ENCODE results near the gene PRR36.
"Not testable (repeated sequence)": the region's sequence is repeated elsewhere in the genome, so short reads cannot be mapped to it uniquely, and the experiment has no call there.

PRR36 gene

DNA sequence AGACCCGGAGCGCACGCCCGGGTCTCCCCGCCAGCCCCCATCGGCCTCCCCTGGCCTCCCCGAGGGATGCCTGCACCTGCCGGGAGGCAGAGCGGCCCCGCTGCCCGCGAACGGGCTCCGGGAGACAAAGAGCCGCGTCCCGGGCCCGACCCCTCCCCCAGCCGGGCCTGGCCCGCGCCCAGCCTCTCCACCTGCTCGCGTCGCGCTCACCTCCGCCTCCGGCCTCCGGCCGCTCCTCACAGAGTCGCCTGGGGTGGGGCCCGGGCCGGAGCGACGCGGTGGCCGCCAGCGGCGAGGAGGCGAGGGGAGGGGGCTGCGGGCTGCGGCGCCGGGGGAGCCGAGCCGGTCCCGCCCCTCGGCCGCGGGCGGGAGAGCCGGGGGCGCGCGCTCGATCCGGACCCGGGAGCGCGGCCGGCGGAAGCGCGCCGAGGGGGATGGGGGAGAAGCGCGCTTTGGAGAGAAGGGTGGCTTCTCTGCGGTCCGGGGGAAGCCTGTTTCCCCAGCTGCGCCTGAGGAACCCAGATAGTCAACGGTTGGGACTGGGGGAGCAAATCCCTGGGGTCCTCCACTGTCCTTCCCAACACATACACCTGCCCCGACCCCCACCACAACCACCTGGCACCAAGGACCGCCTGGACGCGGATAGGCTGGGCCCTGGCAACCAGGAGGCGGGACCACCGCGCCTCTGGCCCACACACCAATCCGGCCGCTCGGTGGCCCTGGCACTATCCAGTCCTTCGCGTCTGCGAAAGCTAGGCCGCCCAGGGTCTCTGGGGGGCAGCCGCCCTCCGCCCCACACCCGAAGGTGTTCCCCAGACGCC lies at the start of gene PRR36:
Gene PRR36, minus strand, starts transcription at position 315 of the 821 bp plus-strand sequence. CDS start 701 bp downstream, outside the sequence.
- DNase-seq: no peak

DNA sequence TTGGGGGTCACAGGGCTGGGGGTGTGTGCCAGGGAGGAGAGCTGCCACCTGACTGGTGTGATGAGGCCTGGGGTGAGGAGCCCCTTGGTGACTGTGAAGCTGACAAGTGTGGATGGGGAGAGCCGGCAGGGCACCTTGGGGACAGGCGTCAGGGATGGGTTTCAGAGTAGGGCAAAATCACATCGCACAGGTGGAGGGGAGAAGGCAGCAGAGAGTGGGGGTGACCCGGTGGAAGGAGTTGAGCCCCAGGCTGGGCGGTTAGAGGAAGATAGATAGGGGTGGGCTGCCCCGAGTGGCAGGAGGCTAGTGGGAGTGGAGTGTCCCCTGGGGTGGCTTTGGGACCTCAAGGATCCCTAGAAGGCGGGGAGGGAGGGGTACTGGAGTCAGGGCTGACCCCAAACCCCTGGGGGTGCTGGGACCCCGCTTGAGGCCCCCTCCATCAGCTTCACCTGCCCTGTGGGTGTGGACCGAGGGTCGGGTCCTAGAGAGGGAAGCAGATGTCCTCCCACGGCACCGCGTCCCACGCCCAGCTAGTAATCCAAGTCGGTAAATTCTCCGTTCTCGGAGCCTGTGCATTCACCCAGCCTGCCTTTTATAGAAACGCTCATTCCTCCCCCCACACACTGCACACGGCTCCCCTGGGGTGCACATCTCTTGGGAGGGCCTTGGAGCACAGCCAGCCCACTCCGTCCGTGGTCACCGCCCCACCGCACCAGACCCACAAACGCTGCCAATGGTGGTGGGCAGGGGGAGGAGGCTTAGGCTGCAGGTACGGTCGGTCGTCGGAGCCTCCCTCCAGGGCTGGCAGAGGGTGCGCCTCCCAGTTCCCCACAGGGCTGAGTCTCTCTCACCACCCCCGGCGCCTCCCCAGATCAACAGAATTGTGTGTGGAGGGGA lies 49.4 kb upstream of the PRR36 start:
- no peak for DNase-seq

DNA sequence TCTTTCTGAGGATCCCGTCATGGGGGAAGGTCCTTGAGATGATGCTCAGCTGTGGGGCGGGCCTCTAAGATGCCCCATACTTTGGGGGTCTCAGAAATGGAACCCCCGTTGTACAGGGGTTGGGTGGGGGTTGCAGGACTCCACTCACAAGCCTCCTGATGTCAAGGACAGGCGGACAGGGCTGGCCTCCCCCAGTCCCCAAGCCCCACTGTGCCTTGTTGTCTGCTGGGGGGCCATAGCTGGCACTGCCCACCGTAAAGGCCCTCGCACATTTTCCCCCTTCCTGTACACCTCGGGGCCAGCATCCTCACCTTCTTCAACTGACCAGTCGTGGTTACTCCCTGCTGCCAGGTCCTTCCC lies 48.6 kb upstream of the PRR36 start:
- DNase-seq: no peak

DNA sequence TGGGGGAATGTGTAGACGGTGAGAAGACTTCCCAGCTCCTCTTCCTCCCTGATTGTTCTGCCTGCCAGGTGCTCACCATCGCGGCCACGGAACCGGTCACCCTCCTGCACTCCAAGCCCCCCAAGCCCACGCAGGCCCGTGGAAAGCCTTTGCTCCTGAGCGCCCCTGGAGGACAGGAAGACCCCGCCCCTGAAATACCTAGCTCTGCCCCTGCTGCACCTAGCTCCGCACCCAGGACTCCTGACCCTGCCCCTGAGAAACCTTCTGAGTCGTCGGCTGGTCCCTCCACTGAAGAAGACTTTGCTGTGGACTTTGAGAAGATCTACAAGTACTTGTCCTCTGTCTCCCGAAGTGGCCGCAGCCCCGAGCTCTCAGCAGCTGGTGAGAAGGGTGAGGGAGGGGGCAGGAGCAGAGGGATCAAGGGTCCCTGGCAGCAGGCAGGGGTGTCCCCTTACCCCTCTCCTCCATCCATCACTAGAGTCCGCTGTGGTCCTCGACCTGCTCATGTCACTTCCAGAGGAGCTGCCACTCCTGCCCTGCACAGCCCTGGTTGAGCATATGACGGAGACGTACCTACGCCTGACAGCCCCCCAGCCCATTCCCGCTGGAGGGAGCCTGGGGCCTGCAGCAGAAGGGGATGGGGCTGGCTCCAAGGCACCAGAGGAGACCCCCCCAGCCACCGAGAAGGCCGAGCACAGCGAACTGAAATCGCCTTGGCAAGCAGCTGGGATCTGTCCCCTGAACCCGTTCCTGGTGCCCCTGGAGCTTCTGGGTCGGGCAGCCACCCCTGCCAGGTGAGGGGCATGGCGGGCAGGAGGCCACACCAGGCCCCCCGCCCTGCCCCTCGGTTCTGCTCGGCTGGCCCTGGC lies 48.0 kb upstream of the PRR36 start:
- no peak for DNase-seq

DNA sequence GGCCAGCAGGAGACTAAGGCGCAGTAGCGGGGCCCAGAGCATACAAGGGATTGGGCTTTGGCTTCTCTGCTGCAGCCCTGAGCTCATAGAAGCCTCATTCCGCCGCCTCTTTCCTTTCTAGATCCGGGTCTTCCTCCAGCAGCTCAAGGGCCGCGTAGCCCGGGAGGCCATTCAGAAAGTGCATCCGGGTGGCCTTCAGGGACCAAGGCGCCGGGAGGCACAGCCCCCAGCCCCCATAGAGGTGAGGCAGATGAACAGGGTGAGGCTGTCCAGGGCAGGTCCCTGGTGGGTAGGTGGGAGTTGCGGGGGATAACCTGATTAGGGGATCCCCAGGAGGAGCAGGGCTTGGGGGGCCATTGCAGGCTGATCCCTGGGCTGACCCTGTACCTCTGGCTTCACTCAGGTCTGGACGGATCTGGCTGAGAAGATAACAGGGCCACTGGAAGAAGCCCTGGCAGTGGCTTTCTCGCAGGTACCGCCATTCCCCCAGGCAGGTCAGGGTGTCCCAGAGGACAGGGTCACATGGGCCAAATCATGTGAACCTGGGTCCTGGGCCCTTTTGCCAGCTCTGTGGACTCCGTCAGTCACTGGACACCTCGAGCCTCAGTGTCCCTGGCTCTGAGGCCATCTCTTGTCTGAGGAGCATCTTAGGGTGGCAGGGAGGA lies 47.2 kb upstream of the PRR36 start:
- no peak for DNase-seq

DNA sequence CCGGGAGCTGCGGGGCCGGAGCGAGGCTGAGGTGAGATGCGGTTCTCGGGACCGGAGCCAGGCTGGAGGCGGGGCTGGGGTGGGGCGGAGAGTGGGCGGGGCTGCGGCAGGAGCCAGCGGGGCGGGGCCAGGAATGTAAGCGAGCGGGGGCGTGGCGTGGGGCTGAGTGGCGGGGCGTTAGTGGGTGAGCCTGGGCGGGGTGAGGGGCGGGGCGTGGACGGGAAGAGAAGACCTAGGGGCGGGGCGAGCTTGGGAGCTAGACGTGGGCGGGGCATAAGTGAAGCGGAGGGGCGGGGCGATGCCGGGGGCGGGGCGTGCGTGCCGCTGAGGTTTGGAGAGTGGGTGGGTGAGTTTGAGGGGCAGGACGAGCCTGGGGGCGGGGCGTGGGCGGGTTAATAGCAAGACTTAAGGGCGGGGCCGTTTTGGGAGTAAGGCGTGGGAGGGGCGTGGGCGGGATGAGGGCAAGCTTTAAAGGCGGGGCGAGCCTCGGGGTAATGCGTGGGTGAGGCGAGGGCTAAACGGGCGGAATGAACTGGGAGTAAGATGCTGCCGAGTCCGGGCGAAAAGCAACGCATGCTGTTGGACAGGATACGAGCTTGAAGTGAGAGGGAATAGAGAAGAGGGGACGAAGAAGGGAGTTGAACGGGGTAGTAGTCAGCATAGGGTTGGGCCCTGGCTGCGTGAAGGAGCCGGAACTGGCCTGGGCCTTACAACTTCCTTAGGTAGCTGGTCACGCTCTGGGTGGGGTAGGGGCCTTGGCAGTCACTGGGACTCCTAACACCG lies 46.5 kb upstream of the PRR36 start:
- DNase-seq: peak; percentile 80

DNA sequence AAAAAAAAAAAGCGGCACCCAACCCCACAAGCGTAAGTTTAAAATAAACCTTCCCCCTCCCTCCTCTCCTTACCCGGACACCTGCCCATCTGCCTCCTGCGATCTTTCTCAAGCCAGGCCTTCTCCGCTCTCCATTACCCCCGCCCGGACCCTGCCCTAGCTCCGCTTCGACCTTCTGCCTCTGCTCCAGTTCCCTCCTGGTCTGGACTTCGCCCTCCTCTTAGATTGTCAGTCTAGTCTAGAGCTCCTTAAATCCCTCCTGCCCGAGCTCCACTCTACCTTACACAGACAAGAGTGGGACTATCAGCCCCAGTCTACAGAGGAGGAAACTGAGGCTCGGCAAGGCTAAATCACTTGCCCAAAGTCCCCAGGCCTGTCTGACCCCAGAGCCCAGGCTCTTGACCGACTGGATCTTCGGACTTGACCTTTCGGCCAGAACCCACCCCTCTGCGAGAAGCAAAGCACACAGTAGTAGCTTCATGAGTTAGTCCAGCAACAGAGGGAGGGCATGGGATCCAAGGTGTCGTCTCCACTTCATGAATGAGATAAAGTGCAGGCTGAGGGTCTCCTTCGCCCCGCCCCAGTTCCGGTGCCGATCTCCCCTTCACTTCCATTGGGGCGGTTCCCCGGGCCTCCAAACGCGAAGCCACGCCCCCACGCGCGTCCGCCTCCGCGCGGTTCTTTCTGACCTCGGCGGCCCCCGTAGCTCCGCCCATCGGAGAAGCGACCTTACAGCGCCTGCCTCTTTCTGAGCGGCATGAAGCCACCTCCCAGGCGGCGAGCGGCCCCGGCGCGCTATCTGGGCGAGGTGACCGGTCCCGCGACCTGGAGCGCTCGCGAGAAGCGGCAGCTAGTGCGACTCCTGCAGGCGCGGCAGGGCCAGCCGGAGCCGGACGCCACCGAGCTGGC lies 45.7 kb upstream of the PRR36 start, which contains the start of gene SNAPC2:
Gene SNAPC2, plus strand, starts transcription at position 729 of the 909 bp plus-strand sequence. Its CDS starts 29 bp downstream, at position 758.
- DNase-seq: peak; percentile 78

DNA sequence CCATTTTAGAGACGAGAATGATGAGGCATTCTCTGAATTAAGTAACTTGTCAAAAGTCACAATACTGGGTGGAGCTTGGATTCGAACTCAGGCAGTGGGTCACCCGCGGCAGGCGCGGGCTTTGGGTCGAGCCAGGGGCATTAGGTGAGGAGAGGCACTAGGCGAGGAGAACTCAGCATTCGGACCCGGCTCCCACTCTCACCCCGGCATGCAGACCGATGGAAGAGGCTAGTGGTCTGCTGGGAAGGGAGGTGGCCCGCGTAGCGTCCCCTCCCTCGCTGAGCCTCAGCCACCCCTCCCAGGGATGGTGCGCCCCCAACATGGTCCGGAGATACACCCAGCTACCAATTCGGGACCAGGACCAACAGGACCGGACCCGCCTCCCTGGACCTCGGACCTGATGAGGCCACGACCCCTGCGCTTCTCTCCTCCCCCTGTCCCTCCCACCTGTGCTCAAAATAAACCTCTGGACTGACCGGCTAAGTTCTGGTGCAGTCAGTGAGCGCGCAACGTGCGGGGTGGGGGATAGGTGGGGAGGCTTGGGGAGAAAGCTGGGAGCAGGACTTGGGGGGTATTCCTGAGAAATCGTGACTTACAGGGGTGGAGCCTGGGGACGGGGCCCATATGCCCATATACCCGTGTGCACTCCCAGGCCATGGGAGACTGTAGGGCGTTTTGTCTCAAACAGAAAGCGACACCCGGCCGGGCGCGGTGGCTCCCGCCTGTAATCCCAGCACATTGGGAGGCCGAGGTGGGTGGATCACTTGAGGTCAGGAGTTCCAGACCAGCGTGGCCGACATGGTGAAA lies 44.6 kb upstream of the PRR36 start:
- no peak for DNase-seq

DNA sequence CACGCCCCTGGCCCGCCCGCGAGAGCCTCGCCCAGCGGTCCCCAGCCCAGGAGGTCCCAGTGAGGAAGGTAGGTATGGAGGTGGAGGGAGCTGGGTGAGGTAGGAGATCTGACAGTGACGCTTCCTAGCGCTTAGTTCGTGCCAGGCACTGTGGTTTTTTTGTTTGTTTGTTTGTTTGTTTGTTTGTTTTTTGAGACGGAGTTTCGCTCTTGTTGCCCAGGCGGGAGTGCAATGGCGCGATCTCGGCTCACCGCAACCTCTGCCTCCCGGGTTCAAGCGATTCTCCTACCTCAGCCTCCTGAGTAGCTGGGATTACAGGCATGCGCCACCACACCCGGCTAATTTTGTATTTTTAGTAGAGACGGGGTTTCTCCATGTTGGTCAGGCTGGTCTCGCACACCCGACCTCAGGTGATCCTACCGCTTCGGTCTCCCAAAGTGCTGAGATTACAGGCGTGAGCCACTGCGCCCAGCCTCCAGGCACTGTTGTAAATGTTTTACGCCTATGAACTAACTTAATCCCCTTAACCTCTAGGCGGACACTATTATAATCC lies 43.9 kb upstream of the PRR36 start:
- not testable (repeated sequence) for DNase-seq

DNA sequence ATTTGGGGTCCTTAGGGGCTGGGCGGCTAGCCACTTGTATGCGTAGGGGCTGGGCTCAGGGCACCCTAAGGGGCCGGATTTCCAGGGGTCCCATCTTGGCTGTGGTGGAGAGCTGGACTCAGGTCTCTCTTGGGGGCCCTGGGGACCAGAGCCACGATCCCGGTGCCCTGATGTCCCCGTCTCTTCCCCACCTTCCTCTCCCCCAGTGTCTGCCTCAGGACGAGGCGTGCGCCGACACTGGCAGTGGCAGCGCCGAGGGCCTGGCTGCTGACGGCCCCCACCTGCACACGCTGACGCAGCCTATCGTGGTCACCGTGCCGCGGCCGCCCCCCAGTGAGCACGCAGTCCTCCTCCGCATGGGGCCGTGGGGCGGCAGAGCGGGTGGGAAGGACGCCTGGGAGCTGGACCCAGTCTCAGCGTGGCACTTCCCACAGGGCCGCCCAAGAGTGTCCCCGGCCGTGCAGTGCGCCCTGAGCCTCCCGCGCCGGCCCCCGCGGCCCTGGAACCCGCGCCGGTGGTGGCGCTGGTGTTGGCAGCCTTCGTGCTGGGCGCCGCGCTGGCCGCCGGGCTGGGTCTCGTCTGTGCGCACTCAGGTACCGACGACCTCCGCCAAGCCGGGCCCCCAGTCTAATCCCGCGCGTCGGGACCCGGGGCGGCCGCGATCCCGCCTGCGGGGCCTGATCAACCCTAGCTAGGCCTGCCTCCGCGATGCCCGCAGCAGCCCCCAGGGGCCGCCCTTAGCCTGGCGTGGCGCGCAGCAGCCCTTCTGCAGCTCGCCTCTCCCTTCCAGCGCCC lies 43.3 kb upstream of the PRR36 start:
- peak; percentile 6 for DNase-seq

DNA sequence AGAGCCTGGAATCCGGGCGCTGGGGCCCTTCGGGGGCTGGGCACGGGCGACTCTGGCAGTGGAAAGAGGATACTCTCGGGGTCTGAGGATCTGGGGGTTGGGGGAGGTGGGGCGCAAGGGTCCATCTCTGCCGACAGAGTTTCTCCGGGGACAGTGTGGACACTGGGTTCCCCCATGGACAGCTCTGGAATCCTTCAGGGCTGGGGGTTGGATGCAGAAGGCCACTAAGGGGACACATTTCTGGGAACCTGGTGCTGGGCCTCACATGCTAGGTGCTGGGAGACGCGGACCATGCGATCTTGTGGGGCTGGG lies 42.7 kb upstream of the PRR36 start:
- no peak for DNase-seq

DNA sequence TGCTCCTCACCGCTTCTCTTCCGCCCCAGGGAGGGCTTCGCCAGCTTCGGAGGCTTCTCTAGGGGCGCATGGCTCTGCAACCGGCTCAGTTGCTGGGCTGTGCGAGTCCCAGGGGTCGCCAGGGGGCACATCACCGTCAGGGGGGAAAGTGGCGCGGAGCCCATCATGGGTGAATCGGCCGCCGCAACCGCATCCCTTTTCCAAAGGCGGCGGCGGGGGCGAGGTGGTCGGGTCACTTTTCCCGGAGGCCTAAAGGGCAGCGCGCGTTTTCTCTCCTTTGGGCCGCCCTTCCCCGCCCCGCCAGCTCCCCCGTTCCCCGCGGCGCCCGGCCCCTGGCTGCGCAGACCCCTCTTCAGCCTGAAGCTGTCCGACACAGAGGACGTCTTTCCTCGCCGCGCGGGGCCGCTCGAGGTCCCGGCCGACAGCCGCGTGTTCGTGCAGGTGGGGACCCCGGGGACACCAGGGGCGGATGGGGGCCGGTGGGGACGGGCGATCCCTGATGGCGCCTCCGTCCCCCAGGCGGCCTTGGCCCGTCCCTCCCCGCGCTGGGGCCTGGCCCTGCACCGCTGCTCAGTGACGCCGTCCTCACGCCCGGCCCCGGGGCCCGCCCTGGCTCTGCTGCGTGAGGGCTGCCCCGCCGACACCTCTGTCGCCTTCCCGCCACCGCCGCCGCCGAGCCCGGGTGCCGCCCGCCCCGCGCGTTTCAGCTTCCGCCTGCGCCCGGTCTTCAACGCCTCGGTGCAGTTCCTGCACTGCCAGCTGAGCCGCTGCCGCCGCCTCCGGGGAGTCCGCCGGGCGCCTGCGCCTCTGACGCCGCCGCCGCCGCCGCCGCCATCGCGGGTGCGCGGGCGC lies 42.1 kb upstream of the PRR36 start:
- peak; percentile 11 for DNase-seq

DNA sequence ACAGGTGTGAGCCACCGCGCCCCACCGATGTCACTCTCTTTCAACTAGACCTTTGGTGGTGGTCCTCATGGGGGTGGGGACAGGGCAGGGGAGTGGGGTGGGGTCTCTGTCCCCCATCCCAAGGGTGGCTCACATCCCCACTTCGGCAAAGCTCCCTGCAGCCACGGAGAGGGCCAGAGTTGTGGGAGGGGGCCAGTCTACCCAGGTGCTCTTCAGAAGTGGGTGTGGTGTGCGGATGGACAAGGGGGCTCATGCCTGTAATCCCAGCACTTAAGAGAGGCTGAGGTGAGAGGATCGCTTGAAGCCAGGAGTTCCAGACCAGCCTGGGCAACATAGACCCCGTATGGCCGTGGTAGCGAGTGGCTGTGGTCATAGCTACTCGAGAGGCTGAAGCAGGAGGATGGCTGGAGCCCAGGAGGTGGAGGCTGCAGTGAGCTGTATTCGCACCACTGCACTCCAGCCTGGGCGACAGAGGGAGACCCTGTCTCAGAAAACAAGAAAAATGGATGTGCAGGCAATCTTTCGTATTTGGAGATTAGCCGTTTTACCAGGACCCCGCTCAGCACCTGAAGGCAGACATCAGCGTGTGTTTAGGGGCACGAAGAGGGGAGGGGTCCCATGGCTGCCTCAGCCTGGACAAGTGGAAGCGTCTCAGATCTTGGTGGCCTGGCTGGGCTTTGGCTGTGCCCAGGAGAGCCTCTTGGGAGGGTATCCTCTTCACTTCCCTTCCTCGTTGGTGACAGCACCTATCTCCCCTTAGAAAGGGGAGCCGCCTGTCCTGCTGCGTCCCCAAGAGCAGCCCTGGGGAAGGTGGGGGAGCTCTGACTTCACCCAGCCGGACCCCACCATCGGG lies 41.3 kb upstream of the PRR36 start:
- DNase-seq: no peak

DNA sequence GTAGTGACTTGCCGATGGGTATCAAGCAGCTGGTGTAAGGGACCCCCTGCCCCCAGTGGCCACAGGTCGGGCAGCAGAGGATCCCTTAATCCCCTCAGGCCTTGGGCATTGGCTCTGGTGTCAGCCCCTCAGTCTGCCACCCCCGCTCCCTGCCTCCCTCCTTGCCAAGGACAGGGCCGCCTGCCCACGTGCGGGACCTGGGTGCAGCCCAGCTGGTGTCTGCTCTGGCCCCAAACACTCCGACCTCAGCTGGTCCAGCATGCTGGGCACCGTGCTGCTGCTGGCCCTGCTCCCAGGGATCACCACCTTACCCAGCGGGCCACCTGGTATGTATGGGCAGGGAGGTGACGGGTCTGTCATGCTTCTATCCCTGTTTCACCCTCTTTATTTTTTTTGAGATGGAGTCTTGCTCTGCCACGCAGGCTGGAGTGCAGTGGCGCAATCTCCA lies 40.4 kb upstream of the PRR36 start, which contains the start of gene TGFBR3L:
Gene TGFBR3L, plus strand, starts transcription at position 233 of the 448 bp plus-strand sequence.
- DNase-seq: no peak

DNA sequence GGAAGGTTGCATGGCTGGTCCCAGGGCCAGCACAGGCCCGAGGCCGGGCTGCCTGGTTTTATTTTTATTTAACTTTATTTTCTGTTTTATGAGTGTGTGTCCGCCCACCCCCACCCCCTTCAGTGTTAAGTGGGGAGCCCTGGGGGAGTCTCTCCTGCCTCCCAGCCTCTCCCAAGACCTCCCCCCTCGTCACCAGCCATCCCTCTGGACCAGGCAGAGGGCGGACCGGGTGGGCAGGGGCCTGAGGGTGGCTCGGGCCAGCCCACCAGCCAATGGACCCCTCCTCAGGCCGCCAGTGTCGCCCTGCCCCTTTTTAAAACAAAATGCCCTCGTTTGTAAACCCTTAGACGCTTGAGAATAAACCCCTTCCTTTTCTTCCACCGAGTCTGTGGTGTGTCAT lies 39.9 kb upstream of the PRR36 start:
- no peak for DNase-seq

DNA sequence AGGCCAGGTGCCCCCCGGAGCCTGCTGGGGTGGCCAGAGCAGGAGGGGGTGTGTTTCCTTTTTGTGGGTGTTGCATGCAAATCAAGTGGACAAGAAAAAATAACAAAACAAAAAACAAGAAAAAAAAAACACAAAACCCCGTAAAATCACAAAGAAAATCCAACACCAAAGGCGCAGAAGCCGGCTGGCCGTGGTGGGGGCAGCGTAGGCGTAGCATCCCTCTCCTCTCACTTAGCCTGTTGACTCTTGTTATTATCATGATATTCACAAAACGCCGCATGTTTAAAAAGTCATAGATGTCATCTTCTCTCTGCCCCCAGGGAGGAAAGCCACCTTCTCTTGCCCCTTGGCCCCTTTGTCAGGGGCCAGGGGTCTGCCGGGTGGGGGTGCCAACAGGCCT lies 39.5 kb upstream of the PRR36 start:
- DNase-seq: no peak

Measured in GF-D8 (cell line).